SK-N-MC (cell line): ENCODE results near the gene ASB11.
"Not testable (repeated sequence)": the region's sequence is repeated elsewhere in the genome, so short reads cannot be mapped to it uniquely, and the experiment has no call there.

Experiments used
- DNase-seq: peaks from one replicate; pipeline ENCODE4 v3.0.0-alpha.2; 2011; ENCODE audit warnings: low read depth, low spot score
- H3K27ac ChIP-seq: fragments of 200-600 bp; sonication (generic); 2 replicates; pipeline ENCODE4 v1.5.1; 2016; ENCODE audit warnings: mixed run types
- H3K36me3 ChIP-seq: fragments of 200-600 bp; sonication (generic); 2 replicates; pipeline ENCODE4 v1.6.1; 2017; ENCODE audit warnings: antibody characterized with exemption, low read length, mixed read lengths; ENCODE audit not compliant: insufficient read depth
- H3K4me3 ChIP-seq: fragments of 200-600 bp; sonication (generic); 2 replicates; pipeline ENCODE4 v1.5.1; 2016
- H3K9ac ChIP-seq: fragments of 200-600 bp; sonication (generic); 2 replicates; pipeline ENCODE4 v1.8.0; 2017; ENCODE audit warnings: mixed run types, mixed read lengths; ENCODE audit not compliant: insufficient read length
- H3K9me3 ChIP-seq: fragments of 200-600 bp; sonication (generic); 2 replicates; pipeline ENCODE4 v1.6.1; 2017; ENCODE audit warnings: low read depth, mild to moderate bottlenecking, antibody characterized with exemption, low read length, moderate library complexity, mixed read lengths
- EZH2 ChIP-seq: fragments of 200-600 bp; sonication (generic); IDR thresholded peaks from one replicate; pipeline ENCODE4 v1.6.1; 2017; ENCODE audit warnings: antibody characterized with exemption
- FOXP2 ChIP-seq: optimal IDR thresholded peaks from 2 replicates; pipeline ENCODE3; 2011; ENCODE audit warnings: mild to moderate bottlenecking, moderate library complexity; ENCODE audit not compliant: insufficient read depth; ENCODE audit errors: extremely low read length, control extremely low read depth
- POLR2AphosphoS5 ChIP-seq: IDR thresholded peaks from 2 replicates; pipeline ENCODE4 v1.6.1; 2012; ENCODE audit warnings: mild to moderate bottlenecking, low read depth, low read length, borderline replicate concordance

ASB11 gene

DNA sequence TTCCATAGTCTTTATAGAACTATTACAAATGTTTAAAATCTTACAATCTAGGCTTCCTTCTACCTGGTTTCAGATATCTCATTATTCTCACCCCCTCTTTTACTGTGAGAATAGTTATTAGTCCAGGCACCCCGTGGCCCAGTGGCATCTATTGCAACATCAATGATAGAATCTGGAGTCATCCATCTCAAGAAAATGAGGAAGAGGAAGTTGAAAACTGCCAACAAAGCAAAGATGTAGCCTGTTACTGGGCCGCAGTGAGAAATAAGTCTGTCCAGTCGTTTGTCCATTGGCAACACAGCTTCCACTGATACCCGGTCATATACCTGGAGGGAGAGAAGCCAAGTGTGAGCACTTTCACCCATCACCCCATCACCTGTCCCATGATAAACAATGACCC is 6.0 kb upstream of the ASB11 start:
- no peak overlapping the region for H3K27ac ChIP-seq

DNA sequence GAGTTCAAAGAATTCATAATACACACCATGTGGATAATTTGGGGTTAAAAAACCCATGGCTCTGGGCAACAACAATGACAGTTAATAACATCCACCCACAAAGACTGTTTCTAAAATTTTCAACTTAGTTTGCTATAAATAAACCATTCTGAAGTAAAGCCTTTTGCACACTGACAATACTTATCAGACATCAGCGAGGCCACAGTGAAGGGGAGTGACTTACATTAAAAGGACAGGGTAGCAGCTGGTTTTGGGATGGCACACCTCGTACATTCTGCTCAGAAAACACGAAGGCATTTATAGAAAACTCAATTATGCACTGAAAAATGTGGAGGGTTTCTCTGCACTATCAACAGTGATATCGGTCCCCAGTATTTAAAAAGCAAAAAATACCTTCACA is 4.9 kb upstream of the ASB11 start:
- Histone ChIP-seq H3K36me3 (peaks cover 8% of the 10 kb centered on the region), H3K9me3 (no peaks in the 10 kb centered on the region), H3K4me3 (no peak overlapping the region), H3K27ac (no peak overlapping the region), H3K9ac (no peak overlapping the region)
- DNase-seq: no peak
- TF ChIP-seq FOXP2: no peak
- TF ChIP-seq EZH2: no peak
- no peak for TF ChIP-seq POLR2AphosphoS5

More for the DNA sequence above, 6.0 kb upstream of the ASB11 start:
- DNase-seq: no peak
- no peak overlapping the region for H3K4me3 ChIP-seq
- H3K36me3 ChIP-seq: peaks cover 8% of the 10 kb centered on the region
- TF ChIP-seq POLR2AphosphoS5: no peak
- TF ChIP-seq EZH2: no peak
- no peak for TF ChIP-seq FOXP2
- H3K9me3 ChIP-seq: no peaks in the 10 kb centered on the region
- no peak overlapping the region for H3K9ac ChIP-seq

DNA sequence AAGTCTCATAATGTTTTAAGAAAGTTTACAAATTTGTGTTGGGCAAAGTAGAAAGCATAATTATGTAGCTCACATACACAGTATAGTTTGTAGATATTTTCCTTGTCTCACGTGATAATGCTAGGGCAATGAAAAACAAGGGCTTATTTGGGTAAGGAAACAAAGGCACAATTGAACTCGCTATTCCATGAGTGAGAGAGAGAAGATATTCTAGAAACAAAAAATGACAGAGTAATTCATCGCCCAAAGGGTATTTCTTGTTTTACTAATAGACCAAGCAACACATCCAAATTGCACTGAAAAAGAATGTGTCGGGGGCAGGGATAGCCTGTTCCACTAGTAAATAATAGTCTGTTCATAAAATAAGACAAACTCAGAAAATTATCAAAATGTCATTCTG is 3.6 kb upstream of the ASB11 start:
- peaks cover under 1% of the 10 kb centered on the region for H3K36me3 ChIP-seq
- no peaks in the 10 kb centered on the region for H3K9me3 ChIP-seq
- H3K27ac ChIP-seq: no peak overlapping the region
- no peak overlapping the region for H3K9ac ChIP-seq
- DNase-seq: no peak
- H3K4me3 ChIP-seq: no peak overlapping the region
- TF ChIP-seq FOXP2: no peak

DNA sequence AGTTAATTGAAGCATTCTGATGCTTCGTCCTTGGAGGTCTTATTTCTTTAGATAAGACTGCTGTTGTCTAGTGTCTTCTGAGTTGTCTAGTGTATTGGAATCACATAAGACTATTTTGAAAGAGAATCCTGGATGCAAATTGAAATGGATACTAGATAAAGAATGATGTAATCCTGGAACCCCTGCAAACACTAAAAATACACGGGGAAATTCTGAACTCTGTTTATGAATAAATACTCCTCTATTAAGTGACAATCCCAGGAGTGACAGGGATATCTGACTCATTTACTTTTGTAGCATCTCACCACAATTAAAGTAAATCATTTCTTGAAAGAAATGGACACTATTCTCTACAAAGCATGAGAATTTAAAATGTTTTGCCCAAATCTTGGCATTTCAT is 968 bp downstream of the ASB11 start:
- H3K27ac ChIP-seq: peak overlapping the region; percentile 83
- no peaks in the 10 kb centered on the region for H3K9me3 ChIP-seq
- no peak for DNase-seq
- H3K4me3 ChIP-seq: peak overlapping the region; percentile 49
- TF ChIP-seq FOXP2 (no peak), POLR2AphosphoS5 (no peak), EZH2 (no peak)
- no peaks in the 10 kb centered on the region for H3K36me3 ChIP-seq
- H3K9ac ChIP-seq: no peak overlapping the region

DNA sequence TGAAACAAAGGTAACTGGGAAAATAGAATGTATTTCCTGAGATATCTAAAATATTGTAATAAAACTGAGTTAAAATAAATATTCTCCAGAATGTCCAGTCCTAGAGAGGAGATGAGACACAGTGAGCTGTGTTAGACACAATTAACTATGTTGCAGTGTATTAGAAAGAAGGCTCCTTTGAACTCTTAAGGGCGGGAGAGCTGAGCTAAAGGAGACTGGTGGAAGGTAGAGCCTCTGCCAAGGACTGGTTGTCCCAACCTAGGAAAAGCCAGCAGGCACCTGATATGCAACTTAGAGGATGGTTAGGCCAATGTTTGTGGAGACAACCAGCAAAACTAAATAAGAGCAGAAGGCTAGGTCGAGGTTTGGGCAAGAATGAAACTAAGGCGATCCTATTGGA is 4.3 kb downstream of the ASB11 start:
- Histone ChIP-seq H3K9ac (no peak overlapping the region), H3K27ac (peak overlapping the region; percentile 49; the same call in 1 of the 2 replicates), H3K36me3 (no peaks in the 10 kb centered on the region), H3K9me3 (no peaks in the 10 kb centered on the region), H3K4me3 (no peak overlapping the region)
- TF ChIP-seq FOXP2 (no peak), POLR2AphosphoS5 (no peak), EZH2 (no peak)
- DNase-seq: no peak

DNA sequence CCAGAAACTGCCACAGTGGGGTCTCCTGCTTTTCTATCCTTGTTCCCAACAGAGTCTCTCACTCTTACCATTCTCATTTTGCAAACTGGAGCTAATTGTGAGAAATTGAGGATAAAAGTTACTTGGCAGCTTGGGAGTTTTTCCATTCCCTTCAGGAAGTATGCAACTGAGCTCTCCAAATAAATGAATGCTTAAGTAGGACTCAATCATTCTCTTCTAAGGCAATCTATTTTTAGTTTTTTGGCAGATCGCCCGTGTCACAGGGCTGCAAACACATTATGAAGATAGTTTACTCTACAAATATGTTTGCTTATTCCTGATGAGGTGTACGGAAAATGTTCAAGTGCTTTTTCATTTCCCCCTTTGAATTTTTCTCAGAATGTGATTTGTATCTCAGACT is 5.3 kb downstream of the ASB11 start:
- Histone ChIP-seq H3K4me3 (peak overlapping the region; percentile 31; the same call in 1 of the 2 replicates), H3K27ac (peak overlapping the region; percentile 72), H3K9me3 (no peaks in the 10 kb centered on the region), H3K36me3 (no peaks in the 10 kb centered on the region), H3K9ac (no peak overlapping the region)
- TF ChIP-seq POLR2AphosphoS5 (no peak), FOXP2 (no peak), EZH2 (no peak)
- DNase-seq: peak; percentile 70

DNA sequence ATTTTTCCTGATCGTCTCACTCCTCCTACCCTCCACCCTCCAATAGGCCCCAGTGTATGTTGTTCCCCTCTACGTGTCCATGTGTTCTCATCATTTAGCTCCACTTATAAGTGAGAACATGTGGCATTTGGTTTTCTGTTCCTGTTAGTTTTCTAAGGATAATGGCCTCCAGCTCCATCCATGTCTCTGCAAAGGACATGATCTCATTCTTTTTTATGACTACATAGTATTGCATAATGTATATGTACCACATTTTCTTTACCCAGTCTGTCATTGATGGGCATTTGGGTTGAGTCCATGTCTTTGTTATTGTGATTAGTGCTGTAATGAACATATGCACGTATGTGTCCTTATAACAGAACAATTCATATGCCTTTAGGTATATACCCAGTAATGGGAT is 9.5 kb downstream of the ASB11 start:
- not testable (repeated sequence) for H3K4me3 ChIP-seq, H3K27ac ChIP-seq, H3K9ac ChIP-seq, DNase-seq, H3K9me3 ChIP-seq, H3K36me3 ChIP-seq

DNA sequence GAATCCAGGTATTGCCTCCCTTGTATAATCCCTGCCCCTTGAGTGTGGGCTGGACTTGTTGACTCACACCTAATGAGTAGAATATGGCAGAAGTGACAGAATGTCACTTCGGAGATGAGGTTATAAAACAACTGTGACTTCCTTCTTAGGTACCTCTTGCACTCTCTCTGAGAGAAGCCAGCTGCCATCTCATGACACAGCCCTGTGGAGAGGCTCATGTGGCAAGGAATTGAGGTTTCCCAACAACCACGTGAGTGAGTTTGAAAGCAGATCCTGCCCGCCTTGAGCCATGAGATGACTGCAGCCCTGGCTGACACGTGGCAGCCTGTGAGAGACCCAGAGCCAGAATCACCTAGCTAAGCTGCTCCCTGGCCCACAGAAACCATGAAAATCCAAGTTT is 13.5 kb downstream of the ASB11 start:
- no peak for TF ChIP-seq EZH2
- no peak for TF ChIP-seq FOXP2
- no peak for TF ChIP-seq POLR2AphosphoS5
- no peak overlapping the region for H3K9ac ChIP-seq
- H3K27ac ChIP-seq: no peak overlapping the region
- no peaks in the 10 kb centered on the region for H3K9me3 ChIP-seq
- no peaks in the 10 kb centered on the region for H3K36me3 ChIP-seq
- H3K4me3 ChIP-seq: no peak overlapping the region
- DNase-seq: no peak

DNA sequence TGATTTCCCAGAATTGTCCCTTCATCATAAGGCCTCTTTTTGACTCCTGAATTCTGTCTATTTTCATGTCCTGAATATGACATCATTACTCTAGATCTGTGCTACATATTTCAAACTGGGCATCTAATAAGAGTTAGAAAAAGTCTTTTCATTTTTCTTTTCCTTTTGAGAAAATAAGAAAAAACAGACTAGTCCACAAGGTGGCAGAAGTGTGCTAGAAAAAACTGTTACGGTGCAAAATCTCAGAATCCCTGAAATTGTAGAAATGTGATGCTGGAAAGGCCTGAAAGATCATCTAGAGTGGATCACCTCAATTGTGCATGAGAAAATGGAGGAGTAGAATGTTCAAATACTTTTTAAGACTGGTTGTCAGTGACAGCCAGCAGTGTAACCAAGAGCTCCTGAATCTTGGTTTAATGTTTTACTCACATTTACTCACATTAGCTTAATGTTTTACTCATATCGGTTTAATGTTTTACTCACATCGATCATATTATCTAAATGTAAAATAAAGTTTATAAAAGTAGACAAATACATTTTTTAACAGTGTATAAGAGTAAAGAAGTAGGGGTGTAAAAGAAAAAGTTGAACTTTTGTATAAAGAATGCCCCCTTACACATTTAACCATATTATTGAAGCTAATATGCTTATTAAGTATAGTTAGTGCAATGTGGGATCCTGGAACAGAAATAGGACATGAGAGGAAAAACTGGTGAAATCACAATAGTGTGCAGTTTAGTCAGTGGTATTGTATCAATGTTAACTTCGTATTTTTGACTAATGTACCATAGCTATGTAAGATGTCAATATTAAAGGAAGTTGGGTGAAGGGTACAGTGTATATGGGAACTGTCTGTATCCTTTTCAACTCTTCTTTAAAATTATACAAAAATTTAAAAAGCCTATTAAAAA is 15.2 kb downstream of the ASB11 start:
- no peaks in the 10 kb centered on the region for H3K36me3 ChIP-seq
- TF ChIP-seq POLR2AphosphoS5 (no peak), FOXP2 (no peak), EZH2 (no peak)
- DNase-seq: no peak
- H3K27ac ChIP-seq: no peak overlapping the region
- no peak overlapping the region for H3K9ac ChIP-seq
- no peak overlapping the region for H3K4me3 ChIP-seq
- no peaks in the 10 kb centered on the region for H3K9me3 ChIP-seq
